ENCODE measurements around the gene DCTN2. TPM values are rescaled to one million over a fixed set of nuclear protein-coding genes. Genes with fewer than 3 reads are reported as not detected.

Gene DCTN2
- total and polyA plus RNA-seq, 2 donors (not counting 1 experiment from before 2014, with no cell fraction given), result 59.4 to 94.3 TPM

DNA sequence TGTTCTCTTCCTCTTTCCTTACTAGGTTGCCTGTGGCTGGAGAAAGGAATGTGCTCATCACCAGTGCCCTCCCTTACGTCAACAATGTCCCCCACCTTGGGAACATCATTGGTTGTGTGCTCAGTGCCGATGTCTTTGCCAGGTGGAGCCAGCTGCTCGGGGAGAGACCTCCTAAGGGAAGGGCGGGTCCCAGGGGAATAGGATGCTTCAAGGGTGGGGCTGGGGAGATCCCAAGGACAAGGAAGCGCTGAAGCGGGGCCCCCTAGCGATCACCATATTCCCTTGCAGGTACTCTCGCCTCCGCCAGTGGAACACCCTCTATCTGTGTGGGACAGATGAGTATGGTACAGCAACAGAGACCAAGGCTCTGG lies 48.9 kb downstream of the DCTN2 start:
- no peaks in the 10 kb centered on the region for H3K4me1 ChIP-seq (ENCODE audit: control insufficient read depth in 2 of 2, insufficient read depth in 2 of 2, low read length in 2 of 2)
- 98% methylated on average over 6 of the region's 9 CpGs for WGBS (ENCODE audit: insufficient coverage)
- ATAC-seq (ENCODE audit: low read depth), result no peak
- no peak overlapping the region for H3K4me3 ChIP-seq (ENCODE audit: control extremely low read depth in 1 of 5, extremely low read depth in 1 of 5, insufficient read depth in 1 of 5, low read depth in 2 of 5, low read length in 4 of 5)
- no peak overlapping the region for H3K27ac ChIP-seq (ENCODE audit: low read length in 2 of 2)
- no peak for DNase-seq
- ChIA-PET POLR2A (no interaction called here), CTCF (no interaction called here)
- no peaks in the 10 kb centered on the region for H3K27me3 ChIP-seq (replicated peaks in 1 of 4; ENCODE audit: control extremely low read depth in 1 of 4, control insufficient read depth in 3 of 4, insufficient read depth in 4 of 4, low read length in 3 of 4)
- intact Hi-C loops (cut with micrococcal nuclease), result no loop called here
- Mint-ChIP-seq H3K4me1 (peaks cover 4% of the 10 kb centered on the region), H3K27ac (no peak overlapping the region), H3K4me3 (no peak overlapping the region), H3K9me3 (ENCODE audit: insufficient read depth) (no peaks in the 10 kb centered on the region), H3K27me3 (no peaks in the 10 kb centered on the region)
- no peak overlapping the region for H3K4me2 ChIP-seq (replicated peaks; ENCODE audit: low read depth, low read length, poor library complexity, severe bottlenecking)
- no peak for TF ChIP-seq EZH2 (IDR thresholded peaks at IDR 0.05; ENCODE audit: borderline replicate concordance, insufficient read depth, low read depth, low read length, poor library complexity, severe bottlenecking)
- peaks cover 3 to 58% of the 10 kb centered on the region in 2 experiments for H3K36me3 ChIP-seq (replicated peaks in 1 of 2; ENCODE audit: control extremely low read depth in 1 of 2, control insufficient read depth in 1 of 2, extremely low read depth in 1 of 2, insufficient read depth in 2 of 2, low read length in 1 of 2)
- H4K20me1 ChIP-seq (ENCODE audit: control insufficient read depth, insufficient read depth, low read length, poor library complexity, severe bottlenecking), result no peaks in the 10 kb centered on the region
- no peak overlapping the region for H2AFZ ChIP-seq (ENCODE audit: insufficient read depth, low read depth, low read length, poor library complexity, severe bottlenecking)
- no peaks in the 10 kb centered on the region for H3K9me3 ChIP-seq (ENCODE audit: control extremely low read depth in 1 of 3, control insufficient read depth in 2 of 3, insufficient read depth in 1 of 3, low read length in 2 of 3)
- H3K9ac ChIP-seq (ENCODE audit: low read length), result no peak overlapping the region
- H3K79me2 ChIP-seq (ENCODE audit: control insufficient read depth, insufficient read depth, low read length), result peaks cover 28% of the 10 kb centered on the region

DNA sequence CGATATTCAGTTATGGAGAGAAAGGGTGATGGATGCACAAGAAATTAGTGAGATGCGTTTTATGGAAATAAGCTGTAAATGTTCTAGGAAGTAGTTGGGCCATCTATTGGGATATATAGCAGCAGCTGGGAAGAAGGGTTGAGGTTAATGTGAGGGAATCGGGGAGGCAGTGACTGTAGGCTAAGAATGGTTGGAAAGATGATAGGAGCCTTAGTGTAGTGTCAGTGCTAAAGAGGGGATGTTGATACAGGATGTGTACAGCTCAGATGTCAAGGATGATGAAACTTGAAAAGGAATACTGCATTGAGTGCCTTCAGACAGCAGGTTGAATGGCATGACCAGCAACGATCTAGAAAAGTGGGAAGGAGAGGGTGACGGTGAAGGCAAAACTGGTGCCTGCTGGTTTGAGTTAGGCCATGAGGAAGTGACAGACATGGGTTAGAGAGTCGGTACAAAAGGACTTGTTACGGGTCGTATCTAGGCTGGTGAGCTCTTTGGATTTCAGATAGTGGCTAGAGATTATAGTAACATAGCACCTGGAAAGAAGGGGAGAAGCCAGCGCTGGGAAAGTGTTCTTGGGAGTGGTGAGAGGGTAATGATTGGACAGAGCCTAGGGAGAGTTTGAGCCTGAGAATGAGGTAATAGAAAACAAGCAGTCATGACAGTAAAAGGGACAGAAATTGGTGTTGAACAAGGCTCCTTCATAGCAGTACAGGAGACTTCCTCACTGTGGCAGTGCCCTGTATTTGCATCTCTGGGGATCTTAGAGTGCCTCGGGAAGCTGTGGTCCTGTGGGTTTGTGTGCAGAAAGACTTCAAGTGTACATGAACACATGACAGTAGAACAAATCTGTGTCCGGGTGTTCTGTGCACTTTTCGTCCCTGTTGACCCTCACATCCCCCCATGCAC lies 49.5 kb downstream of the DCTN2 start:
- H3K79me2 ChIP-seq (ENCODE audit: control insufficient read depth, insufficient read depth, low read length), result peaks cover 28% of the 10 kb centered on the region
- no peaks in the 10 kb centered on the region for H4K20me1 ChIP-seq (ENCODE audit: control insufficient read depth, insufficient read depth, low read length, poor library complexity, severe bottlenecking)
- DNase-seq (no peak), ATAC-seq (ENCODE audit: low read depth) (no peak)
- intact Hi-C loops (cut with micrococcal nuclease), result no loop called here
- peaks cover 7% of the 10 kb centered on the region for H3K4me1 Mint-ChIP-seq
- H3K4me1 ChIP-seq (ENCODE audit: control insufficient read depth in 2 of 2, insufficient read depth in 2 of 2, low read length in 2 of 2), result no peaks in the 10 kb centered on the region
- H3K9me3 Mint-ChIP-seq (ENCODE audit: insufficient read depth), result no peaks in the 10 kb centered on the region
- no peak overlapping the region for H3K27ac ChIP-seq (ENCODE audit: low read length in 2 of 2)
- H3K27me3 ChIP-seq (replicated peaks in 1 of 4; ENCODE audit: control extremely low read depth in 1 of 4, control insufficient read depth in 3 of 4, insufficient read depth in 4 of 4, low read length in 3 of 4), result no peaks in the 10 kb centered on the region
- POLR2A ChIA-PET, result interaction anchor here (0.7 kb wide), 2 partner anchors 18 to 269 kb away, joined by 4 read pairs; no protein-coding TSS in a partner anchor
- TF ChIP-seq, protein P1, sequence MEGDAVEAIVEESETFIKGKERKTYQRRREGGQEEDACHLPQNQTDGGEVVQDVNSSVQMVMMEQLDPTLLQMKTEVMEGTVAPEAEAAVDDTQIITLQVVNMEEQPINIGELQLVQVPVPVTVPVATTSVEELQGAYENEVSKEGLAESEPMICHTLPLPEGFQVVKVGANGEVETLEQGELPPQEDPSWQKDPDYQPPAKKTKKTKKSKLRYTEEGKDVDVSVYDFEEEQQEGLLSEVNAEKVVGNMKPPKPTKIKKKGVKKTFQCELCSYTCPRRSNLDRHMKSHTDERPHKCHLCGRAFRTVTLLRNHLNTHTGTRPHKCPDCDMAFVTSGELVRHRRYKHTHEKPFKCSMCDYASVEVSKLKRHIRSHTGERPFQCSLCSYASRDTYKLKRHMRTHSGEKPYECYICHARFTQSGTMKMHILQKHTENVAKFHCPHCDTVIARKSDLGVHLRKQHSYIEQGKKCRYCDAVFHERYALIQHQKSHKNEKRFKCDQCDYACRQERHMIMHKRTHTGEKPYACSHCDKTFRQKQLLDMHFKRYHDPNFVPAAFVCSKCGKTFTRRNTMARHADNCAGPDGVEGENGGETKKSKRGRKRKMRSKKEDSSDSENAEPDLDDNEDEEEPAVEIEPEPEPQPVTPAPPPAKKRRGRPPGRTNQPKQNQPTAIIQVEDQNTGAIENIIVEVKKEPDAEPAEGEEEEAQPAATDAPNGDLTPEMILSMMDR (IDR thresholded peaks at IDR 0.05), result no peak
- TF ChIP-seq EZH2 (IDR thresholded peaks at IDR 0.05; ENCODE audit: borderline replicate concordance, insufficient read depth, low read depth, low read length, poor library complexity, severe bottlenecking), result no peak
- no peak overlapping the region for H3K4me3 ChIP-seq (ENCODE audit: control extremely low read depth in 1 of 5, extremely low read depth in 1 of 5, insufficient read depth in 1 of 5, low read depth in 2 of 5, low read length in 4 of 5)
- 92% methylated on average over 11 of the region's 12 CpGs for WGBS (ENCODE audit: insufficient coverage)
- no peaks in the 10 kb centered on the region for H3K27me3 Mint-ChIP-seq
- no peak overlapping the region for H2AFZ ChIP-seq (ENCODE audit: insufficient read depth, low read depth, low read length, poor library complexity, severe bottlenecking)
- no peak overlapping the region for H3K9ac ChIP-seq (ENCODE audit: low read length)
- H3K9me3 ChIP-seq (ENCODE audit: control extremely low read depth in 1 of 3, control insufficient read depth in 2 of 3, insufficient read depth in 1 of 3, low read length in 2 of 3), result no peaks in the 10 kb centered on the region
- no peak overlapping the region for H3K4me3 Mint-ChIP-seq
- H3K36me3 ChIP-seq (replicated peaks in 1 of 2; ENCODE audit: control extremely low read depth in 1 of 2, control insufficient read depth in 1 of 2, extremely low read depth in 1 of 2, insufficient read depth in 2 of 2, low read length in 1 of 2), result peaks cover 2 to 57% of the 10 kb centered on the region in 2 experiments
- H3K4me2 ChIP-seq (replicated peaks; ENCODE audit: low read depth, low read length, poor library complexity, severe bottlenecking), result no peak overlapping the region
- peak overlapping the region; percentile 10 for H3K27ac Mint-ChIP-seq
- CTCF ChIA-PET, result no interaction called here
